ENCODE data around the gene TRPM3. TPM values are rescaled to one million over a fixed set of nuclear protein-coding genes. Genes with fewer than 3 reads are reported as not detected.
"Not testable (repeated sequence)": the region's sequence is repeated elsewhere in the genome, so short reads cannot be mapped to it uniquely, and the experiment has no call there.

TRPM3 gene
- total RNA-seq, 1 donor from 2014 or later = not detected

DNA sequence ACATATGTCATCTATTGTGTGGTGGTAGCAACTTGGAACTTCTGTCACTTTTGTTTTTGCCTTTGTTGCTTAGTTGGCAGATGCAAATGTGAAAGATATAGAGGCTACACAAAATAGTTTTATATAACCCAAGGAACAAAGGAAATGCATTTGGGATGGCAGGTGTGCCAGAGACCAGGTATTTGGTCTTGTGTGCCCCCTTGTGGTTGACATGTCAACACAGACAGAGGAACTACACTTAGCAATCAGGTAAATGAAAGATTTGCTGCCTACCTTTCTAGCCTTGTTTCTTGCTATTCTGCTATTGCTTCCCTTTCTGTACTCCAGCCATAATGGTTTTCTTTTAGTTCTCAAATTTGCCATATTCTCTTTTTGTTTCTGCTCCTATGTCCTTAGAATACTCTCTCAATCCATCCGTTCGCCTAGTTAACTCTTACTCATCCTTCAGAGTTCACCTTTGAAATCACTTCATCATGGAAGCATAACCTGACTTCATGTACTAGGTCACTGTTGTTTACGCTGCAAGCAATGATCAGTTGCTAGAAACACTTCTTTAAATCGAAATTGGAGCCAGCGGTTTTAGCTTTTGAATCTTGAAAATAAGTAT is 119.5 kb downstream of the TRPM3 start:
- intact Hi-C loops (cut with micrococcal nuclease) = loop anchor here (1.0 kb wide), 1 partner anchor 77 kb away; no protein-coding TSS in a partner anchor

DNA sequence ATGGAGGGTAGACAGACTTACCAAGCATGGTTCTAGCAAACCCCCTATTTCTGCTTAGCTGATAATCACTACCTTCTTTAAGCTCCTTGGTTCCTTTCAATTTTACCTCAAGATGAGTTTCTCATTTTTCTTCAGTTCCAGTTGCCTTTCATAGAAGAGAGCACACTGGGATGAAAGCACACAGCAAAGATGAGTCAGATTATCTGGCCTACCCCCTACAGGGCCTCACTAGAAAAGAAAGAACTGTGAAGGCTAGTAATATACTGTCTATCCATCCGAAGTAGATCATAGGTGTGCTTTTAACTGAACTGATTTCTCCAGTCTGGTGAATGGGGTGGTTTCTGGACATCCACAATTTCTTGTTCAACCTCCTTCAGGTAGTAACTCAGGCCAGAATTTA is 122.5 kb downstream of the TRPM3 start:
- intact Hi-C loops (cut with micrococcal nuclease) = no loop called here

- intact Hi-C loops (cut with micrococcal nuclease) = no loop called here
Observed at GRCh38 chr9:70995511-70995910, 125.9 kb downstream of the TRPM3 start.

- intact Hi-C loops (cut with micrococcal nuclease) = no loop called here
Observed at GRCh38 chr9:70994582-70994981, 126.8 kb downstream of the TRPM3 start.

- intact Hi-C loops (cut with micrococcal nuclease) = no loop called here
Observed at GRCh38 chr9:70988551-70988950, 132.9 kb downstream of the TRPM3 start.

DNA sequence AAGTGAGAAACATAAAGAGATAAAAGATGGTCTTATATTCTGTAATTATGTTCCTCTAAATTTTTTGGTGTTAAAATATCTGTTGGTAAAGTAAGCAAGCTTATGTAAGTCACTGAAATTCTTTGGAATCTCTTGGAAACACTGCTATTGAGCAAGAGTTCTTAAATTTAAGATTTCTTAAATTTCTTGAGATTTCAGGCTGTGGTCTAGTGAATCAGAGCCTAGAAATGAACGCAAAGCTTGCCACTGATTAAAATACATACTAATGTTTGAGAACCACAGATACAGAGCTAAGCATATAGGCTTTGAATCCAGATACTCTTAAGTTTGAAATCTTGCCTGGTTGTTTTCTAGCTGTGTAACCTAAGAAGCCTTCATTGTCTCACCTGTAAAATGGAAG is 133.4 kb downstream of the TRPM3 start:
- intact Hi-C loops (cut with micrococcal nuclease) = no loop called here

- intact Hi-C loops (cut with micrococcal nuclease) = no loop called here
Observed at GRCh38 chr9:70986984-70987383, 134.4 kb downstream of the TRPM3 start.

GRCh38 chr9:70983723-70984295 is 137.6 kb downstream of the TRPM3 start:
- intact Hi-C loops (cut with micrococcal nuclease) = no loop called here

DNA sequence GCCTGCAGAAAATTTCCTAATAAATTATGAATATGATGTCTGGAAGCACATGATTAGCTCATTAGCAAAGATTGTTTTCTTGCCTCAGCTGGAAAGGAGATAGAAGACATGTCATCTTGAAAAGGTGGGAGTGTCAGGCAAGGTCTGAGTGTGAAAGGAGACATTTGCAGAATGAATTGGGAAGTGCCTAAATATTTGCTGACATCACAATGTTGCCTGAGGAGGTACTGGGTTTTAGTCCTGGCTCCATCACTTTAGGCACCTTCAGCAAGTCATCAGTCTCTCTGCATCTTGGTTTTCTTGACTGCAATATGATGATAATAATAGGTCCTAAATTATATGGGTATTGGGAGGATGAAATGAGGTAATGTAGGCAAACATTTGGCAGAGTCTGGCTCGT is 140.1 kb downstream of the TRPM3 start:
- intact Hi-C loops (cut with micrococcal nuclease) = no loop called here

- intact Hi-C loops (cut with micrococcal nuclease) = no loop called here
Observed at GRCh38 chr9:70979966-70980365, 141.5 kb downstream of the TRPM3 start.

GRCh38 chr9:70978085-70978484 is 143.3 kb downstream of the TRPM3 start:
- intact Hi-C loops (cut with micrococcal nuclease) = no loop called here

DNA sequence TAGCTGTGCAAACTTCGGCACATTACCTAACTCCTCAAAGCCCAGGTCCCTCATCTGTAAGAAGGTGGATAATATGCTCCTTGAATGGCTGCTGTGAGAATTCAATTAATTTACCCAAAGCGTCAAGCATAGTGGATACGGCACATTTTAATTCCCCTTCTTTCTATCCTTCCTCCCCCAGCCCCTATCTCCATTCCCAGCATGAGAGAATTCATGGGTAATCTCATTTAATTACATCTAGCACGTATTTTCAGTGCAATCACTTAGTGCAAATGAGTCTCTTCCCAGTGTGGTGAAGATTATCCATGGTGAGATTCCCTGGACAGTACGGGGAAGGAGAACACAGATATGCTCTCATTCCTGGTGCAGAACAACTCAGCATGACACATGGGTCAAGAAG is 145.6 kb downstream of the TRPM3 start:
- intact Hi-C loops (cut with micrococcal nuclease) = no loop called here

DNA sequence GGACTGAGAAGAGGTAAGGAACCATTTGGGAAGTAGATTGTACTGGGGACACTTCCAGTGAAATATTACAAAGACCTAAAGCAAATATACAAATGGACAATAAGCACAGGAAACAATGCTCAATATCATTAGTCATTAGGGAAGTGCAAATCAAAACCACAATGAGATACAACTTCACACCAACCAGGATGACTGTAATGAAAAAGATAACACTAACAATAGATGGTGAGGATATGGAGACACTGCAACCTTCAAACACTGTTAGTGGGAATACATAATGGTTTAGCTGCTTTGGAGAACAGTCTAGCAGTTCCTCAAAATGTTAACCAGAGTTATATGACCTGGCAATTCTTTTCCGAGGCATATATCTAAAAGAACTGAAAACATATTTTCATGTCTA is 149.7 kb downstream of the TRPM3 start:
- intact Hi-C loops (cut with micrococcal nuclease) = no loop called here

DNA sequence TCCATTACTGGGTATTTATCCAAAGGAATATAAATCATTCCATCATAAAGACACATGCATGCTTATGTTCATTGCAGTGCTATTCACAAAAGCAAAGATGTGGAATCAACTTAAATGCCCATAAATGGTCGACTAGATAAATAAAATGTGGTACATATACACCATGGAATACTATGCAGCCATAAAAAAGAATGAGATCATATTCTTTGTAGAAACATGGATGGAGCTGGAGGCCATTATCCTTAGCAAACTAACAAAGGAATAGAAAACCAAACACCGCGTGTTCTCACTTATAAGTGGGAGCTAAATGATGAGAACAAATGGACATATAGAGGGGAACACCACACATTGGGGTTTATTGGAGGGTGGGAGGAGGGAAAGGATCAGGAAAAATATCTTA is 155.0 kb downstream of the TRPM3 start:
- intact Hi-C loops (cut with micrococcal nuclease) = not testable (repeated sequence)

DNA sequence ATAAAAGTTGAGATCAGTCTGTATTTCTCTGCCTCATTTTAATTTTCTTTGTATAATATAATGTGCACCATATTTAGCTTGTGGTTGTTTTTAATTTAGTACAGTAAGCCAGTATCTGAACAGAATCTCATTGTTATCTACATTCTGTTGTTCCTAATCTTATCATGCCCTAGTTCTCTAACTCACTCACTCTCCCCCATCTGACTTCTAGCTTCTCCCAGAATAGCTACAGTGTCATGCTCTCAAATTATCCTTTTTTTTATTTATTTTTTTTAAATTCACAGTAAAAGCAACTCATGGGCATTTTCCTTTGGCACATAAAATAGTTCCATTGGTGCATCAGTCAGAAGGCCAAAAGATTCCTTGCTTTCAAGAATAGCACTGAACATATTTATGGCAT is 156.6 kb downstream of the TRPM3 start:
- intact Hi-C loops (cut with micrococcal nuclease) = no loop called here

- intact Hi-C loops (cut with micrococcal nuclease) = no loop called here
Observed at GRCh38 chr9:70963554-70963953, 157.9 kb downstream of the TRPM3 start.

DNA sequence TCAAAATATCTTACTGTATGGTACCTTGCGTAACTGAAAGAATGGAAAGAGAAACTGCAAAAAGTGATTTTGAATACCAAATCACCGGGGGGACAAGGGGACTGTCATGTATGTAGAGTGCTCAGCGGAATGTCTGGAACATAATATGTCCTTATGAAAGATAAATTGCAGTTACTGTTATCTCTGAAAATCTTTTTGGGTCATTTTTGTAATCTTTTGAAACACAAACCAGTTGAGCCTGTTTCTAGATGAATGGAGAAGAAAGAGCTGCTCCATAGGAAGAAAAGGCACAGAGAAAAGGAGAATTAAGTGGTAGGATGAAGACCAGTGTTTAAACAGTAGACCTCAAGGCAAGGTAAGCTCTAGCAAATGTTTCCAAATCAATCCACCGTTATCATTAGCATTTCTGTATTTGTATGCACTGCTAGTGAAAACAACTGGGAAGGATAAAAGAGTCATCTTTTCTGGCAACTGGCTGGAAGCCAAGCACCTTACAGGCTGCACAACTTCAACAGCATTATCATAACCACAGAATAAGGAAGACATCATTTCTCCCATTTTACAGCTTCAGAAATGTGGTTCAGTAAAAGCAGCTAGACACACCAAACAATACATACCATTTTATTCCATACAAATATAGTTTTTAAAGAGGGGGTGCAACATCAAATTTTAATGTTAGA is 158.5 kb downstream of the TRPM3 start:
- intact Hi-C loops (cut with micrococcal nuclease) = no loop called here

GRCh38 chr9:70959366-70959765 is 162.1 kb downstream of the TRPM3 start:
- intact Hi-C loops (cut with micrococcal nuclease) = no loop called here

DNA sequence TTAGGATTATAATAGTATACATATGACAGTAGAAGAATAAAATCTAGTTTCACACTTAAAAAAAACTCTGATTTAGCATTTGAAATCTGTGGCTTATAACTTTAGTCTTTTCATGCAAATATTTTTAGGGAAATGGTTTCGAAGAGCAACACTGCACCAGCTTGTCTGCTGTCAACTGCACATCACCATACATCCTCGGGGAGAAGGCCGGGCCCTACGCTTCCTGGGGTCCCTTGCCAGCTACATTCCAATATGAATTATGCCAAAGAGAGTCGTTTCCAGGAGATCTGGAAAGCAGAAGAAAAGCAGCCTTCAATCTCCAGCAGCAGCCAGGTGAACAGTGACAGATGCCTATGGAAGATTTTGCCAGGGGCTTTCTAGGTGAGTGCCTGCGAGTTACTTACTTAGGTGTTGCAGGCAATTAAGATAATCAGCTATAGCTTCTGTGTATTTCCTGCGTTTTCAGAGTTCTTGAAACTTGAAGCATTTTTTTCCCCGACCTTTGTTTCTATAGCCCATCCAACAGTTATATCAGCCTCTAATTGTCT is 166.8 kb downstream of the TRPM3 start:
- intact Hi-C loops (cut with micrococcal nuclease) = no loop called here

- intact Hi-C loops (cut with micrococcal nuclease) = no loop called here
Observed at GRCh38 chr9:70954126-70954525, 167.3 kb downstream of the TRPM3 start.

DNA sequence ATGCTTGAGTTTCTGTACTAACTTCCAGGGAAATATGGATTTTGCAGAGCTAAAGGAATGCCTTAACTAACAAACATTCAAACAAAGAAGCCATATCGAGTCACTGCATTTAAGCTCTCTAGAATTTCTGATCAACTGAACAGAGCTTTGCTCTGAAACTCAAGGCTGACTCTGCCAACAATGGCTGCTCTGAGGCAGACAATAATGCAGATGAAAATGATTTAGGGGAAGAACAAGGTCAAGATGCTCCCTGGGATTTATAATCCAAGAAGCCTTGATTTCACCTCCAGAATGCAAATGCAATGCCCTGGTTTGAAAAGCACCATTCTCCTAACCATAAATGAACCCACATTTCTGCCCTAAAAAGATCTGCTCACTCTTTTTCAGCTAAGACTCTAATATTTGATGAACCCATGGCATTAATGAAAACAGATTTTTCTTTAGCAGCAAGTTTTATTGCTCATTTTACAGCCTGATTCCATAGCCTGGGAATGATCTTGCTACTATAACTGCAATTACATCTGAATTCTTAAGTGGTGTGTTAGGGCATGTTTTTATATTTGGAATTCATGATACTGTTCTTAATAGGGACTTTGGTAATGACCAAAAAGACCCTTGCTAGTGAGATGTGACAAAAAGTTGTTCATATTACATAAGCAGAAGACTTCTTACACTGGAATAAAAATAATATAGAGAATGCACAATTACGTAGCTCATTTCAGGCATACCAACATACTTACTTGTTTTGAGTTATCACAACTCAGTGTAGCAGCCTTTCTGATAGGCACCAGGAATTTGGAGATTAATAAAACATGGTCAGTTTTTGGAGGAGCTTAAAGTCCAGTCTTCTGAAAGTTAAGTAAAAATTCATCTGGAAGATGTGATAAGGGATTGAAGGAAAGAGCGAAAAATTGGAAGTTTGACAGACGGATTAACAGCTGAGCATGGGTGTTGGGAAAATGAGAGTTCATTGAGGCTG is 169.4 kb downstream of the TRPM3 start:
- intact Hi-C loops (cut with micrococcal nuclease) = no loop called here
